Progenitor cell of endocrine pancreas (in vitro differentiated cells): ENCODE results near the gene SCAP. TPM values are rescaled to one million over a fixed set of nuclear protein-coding genes. Genes with fewer than 3 reads are reported as not detected.

Source experiments
- DNase-seq: peaks from one replicate; pipeline ENCODE4 v3.0.0; 2021; ENCODE audit warnings: low spot score; ENCODE audit not compliant: unreplicated experiment
- H3K27ac Mint-ChIP-seq: 2 replicates; pipeline ENCODE4 v1.8.0; 2021; ENCODE audit warnings: mild to moderate bottlenecking, moderate library complexity, mixed read lengths
- H3K27me3 Mint-ChIP-seq: 2 replicates; pipeline ENCODE4 v1.8.0; 2021; ENCODE audit warnings: mixed read lengths
- H3K36me3 Mint-ChIP-seq: 2 replicates; pipeline ENCODE4 v1.8.0; 2022; ENCODE audit warnings: mixed read lengths; ENCODE audit not compliant: insufficient read depth
- H3K4me1 Mint-ChIP-seq: 2 replicates; pipeline ENCODE4 v1.8.0; 2021; ENCODE audit warnings: low read depth, mixed read lengths
- H3K4me3 Mint-ChIP-seq: 2 replicates; pipeline ENCODE4 v1.8.0; 2021; ENCODE audit warnings: low read depth, mild to moderate bottlenecking, moderate library complexity, mixed read lengths
- H3K9me3 Mint-ChIP-seq: 2 replicates; pipeline ENCODE4 v1.8.0; 2021; ENCODE audit warnings: low read depth, mixed read lengths
- total RNA-seq: library from RNA; stranded (reverse); gene quantifications from 2 replicates; pipeline ENCODE4 v1.2.1, GENCODE V29; 2021
- TF ChIP-seq, protein P1 (sequence below): fragments of 200-600 bp; sonication (generic); IDR thresholded peaks from one replicate; pipeline ENCODE4 v1.5.0; 2021; ENCODE audit warnings: antibody characterized with exemption, mild to moderate bottlenecking; ENCODE audit not compliant: unreplicated experiment

Gene SCAP
- total RNA-seq, 1 donor from 2014 or later, result 140 TPM

- Mint-ChIP-seq H3K4me1 (peaks cover 20% of the 10 kb centered on the region), H3K4me3 (no peak overlapping the region), H3K27ac (no peak overlapping the region), H3K27me3 (no peaks in the 10 kb centered on the region), H3K36me3 (peaks cover 9% of the 10 kb centered on the region), H3K9me3 (no peaks in the 10 kb centered on the region)
- DNase-seq, result no peak
- TF ChIP-seq, protein P1, sequence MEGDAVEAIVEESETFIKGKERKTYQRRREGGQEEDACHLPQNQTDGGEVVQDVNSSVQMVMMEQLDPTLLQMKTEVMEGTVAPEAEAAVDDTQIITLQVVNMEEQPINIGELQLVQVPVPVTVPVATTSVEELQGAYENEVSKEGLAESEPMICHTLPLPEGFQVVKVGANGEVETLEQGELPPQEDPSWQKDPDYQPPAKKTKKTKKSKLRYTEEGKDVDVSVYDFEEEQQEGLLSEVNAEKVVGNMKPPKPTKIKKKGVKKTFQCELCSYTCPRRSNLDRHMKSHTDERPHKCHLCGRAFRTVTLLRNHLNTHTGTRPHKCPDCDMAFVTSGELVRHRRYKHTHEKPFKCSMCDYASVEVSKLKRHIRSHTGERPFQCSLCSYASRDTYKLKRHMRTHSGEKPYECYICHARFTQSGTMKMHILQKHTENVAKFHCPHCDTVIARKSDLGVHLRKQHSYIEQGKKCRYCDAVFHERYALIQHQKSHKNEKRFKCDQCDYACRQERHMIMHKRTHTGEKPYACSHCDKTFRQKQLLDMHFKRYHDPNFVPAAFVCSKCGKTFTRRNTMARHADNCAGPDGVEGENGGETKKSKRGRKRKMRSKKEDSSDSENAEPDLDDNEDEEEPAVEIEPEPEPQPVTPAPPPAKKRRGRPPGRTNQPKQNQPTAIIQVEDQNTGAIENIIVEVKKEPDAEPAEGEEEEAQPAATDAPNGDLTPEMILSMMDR, result no peak
Measured at GRCh38 chr3:47399016-47399415, 76.7 kb downstream of the SCAP start.

DNA sequence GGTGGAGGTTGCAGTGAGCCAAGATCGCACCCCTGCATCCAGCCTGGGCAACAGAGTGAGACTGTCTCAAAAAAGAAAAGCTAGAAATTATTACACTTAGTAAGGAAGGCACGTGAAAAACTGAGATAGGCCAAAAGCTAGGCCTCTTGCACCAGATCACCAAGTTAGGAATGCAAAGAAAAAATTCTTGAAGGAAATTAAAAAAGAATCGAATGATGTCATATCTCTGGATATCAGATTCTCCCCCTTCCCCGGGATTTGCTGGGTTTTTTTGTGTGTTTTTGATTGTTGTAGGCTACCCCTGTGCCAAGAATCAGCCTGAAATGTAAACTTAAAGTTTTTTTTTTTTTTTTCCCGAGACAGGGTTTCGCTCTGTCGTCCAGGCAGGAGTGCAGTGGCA is 77.5 kb downstream of the SCAP start:
- Mint-ChIP-seq H3K36me3 (peaks cover 7% of the 10 kb centered on the region), H3K4me1 (peaks cover 27% of the 10 kb centered on the region), H3K4me3 (no peak overlapping the region), H3K27ac (no peak overlapping the region), H3K27me3 (no peaks in the 10 kb centered on the region), H3K9me3 (no peaks in the 10 kb centered on the region)
- DNase-seq, result no peak
- TF ChIP-seq, protein P1, result no peak

- no peak overlapping the region for H3K4me3 Mint-ChIP-seq
- H3K27me3 Mint-ChIP-seq, result no peaks in the 10 kb centered on the region
- no peaks in the 10 kb centered on the region for H3K9me3 Mint-ChIP-seq
- peaks cover 28% of the 10 kb centered on the region for H3K4me1 Mint-ChIP-seq
- TF ChIP-seq, protein P1, result no peak
- DNase-seq, result no peak
- peaks cover 7% of the 10 kb centered on the region for H3K36me3 Mint-ChIP-seq
- peak overlapping the region; percentile 95 for H3K27ac Mint-ChIP-seq
Measured at GRCh38 chr3:47394881-47395280, 80.9 kb downstream of the SCAP start.

GRCh38 chr3:47394140-47394870 is 81.4 kb downstream of the SCAP start:
- no peak for DNase-seq
- Mint-ChIP-seq H3K4me3 (peak overlapping the region; percentile 35), H3K27ac (peak overlapping the region; percentile 95), H3K4me1 (peaks cover 28% of the 10 kb centered on the region), H3K36me3 (peaks cover 7% of the 10 kb centered on the region), H3K27me3 (no peaks in the 10 kb centered on the region), H3K9me3 (no peaks in the 10 kb centered on the region)
- TF ChIP-seq, protein P1, result peak; percentile 21

DNA sequence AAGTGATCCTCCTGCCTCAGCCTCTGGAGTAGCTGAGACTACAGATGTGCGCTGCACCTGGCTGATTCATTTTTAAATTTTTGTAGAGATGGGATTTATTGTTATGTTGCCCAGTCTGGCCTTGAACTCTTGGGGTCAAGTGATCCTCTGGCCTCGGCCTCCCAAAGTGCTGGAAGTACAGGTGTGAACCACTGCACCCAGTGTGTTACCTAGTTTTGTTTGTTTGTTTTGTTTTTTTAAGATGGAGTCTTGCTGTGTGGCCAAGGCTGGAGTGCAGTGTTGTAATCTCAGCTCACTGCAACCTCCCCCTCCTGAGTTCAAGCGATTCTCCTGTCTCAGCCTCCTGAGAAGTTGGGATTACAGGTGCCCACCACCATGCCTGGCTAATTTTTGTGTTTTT is 82.8 kb downstream of the SCAP start:
- DNase-seq, result no peak
- H3K36me3 Mint-ChIP-seq, result peaks cover 7% of the 10 kb centered on the region
- H3K4me1 Mint-ChIP-seq, result peaks cover 26% of the 10 kb centered on the region
- no peaks in the 10 kb centered on the region for H3K27me3 Mint-ChIP-seq
- H3K9me3 Mint-ChIP-seq, result no peaks in the 10 kb centered on the region
- H3K4me3 Mint-ChIP-seq, result no peak overlapping the region
- H3K27ac Mint-ChIP-seq, result peak overlapping the region; percentile 45
- TF ChIP-seq, protein P1, result no peak
